ENCODE data around the gene GPR143. TPM values are rescaled to one million over a fixed set of nuclear protein-coding genes. Genes with fewer than 3 reads are reported as not detected.

The GPR143 gene
- total RNA-seq, 1 donor from 2014 or later: 16.8 TPM

DNA sequence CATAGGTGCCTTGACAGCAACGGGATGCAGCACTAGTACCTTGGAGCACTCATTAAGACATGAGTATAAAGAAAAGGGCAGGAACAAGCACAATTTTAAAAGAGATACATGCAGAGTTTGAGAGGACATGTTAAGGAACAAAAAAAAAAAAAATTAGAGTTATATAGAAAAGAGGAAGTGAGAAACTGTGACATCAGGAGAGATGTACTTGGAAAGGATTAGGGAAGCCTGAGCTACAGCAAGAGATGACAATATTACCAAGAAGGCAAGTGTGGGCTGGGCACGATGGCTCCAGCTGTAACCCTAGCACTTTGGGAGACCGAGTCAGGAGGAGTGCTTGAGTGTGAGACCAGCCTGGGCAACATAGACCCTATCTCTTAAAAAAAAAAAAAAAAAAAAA is 37.4 kb downstream of the GPR143 start:
- TF ChIP-seq, protein P1, sequence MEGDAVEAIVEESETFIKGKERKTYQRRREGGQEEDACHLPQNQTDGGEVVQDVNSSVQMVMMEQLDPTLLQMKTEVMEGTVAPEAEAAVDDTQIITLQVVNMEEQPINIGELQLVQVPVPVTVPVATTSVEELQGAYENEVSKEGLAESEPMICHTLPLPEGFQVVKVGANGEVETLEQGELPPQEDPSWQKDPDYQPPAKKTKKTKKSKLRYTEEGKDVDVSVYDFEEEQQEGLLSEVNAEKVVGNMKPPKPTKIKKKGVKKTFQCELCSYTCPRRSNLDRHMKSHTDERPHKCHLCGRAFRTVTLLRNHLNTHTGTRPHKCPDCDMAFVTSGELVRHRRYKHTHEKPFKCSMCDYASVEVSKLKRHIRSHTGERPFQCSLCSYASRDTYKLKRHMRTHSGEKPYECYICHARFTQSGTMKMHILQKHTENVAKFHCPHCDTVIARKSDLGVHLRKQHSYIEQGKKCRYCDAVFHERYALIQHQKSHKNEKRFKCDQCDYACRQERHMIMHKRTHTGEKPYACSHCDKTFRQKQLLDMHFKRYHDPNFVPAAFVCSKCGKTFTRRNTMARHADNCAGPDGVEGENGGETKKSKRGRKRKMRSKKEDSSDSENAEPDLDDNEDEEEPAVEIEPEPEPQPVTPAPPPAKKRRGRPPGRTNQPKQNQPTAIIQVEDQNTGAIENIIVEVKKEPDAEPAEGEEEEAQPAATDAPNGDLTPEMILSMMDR (IDR thresholded peaks at IDR 0.05; ENCODE audit: unreplicated experiment): no peak
- H3K9me3 Mint-ChIP-seq (ENCODE audit: unreplicated experiment): peaks cover 5% of the 10 kb centered on the region
- H3K27me3 Mint-ChIP-seq (ENCODE audit: unreplicated experiment): peaks cover 2% of the 10 kb centered on the region
- H3K4me1 Mint-ChIP-seq (ENCODE audit: unreplicated experiment): no peaks in the 10 kb centered on the region
- H3K4me3 Mint-ChIP-seq (ENCODE audit: unreplicated experiment): peak overlapping the region; percentile 77
- H3K27ac Mint-ChIP-seq (ENCODE audit: unreplicated experiment): no peak overlapping the region
- H3K36me3 Mint-ChIP-seq (ENCODE audit: low read depth, unreplicated experiment): peaks cover 47% of the 10 kb centered on the region
- no peak for DNase-seq (ENCODE audit: low spot score)

DNA sequence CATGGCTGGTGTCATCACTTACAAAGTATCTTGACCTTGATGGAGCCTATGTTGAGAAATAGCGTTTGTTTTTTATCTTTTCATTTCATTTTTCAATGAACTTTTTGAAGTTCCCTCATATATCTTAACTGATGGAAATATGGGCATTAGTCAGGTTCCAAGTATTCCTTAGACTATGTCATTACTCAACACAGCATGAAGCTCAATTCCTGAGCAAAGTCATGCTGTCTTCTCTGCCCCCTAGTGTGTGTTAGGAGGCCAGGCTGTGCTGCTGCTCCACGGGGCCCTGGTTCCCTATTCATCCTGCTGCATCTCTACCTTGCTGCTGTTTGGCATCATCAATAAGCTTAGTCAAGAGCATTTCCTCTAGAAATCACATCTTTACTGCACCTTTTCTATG is 40.9 kb downstream of the GPR143 start:
- no peak for DNase-seq (ENCODE audit: low spot score)
- Mint-ChIP-seq H3K27me3 (ENCODE audit: unreplicated experiment) (peaks cover 6% of the 10 kb centered on the region), H3K36me3 (ENCODE audit: low read depth, unreplicated experiment) (peaks cover 62% of the 10 kb centered on the region), H3K9me3 (ENCODE audit: unreplicated experiment) (peaks cover 5% of the 10 kb centered on the region), H3K4me3 (ENCODE audit: unreplicated experiment) (no peak overlapping the region), H3K27ac (ENCODE audit: unreplicated experiment) (no peak overlapping the region), H3K4me1 (ENCODE audit: unreplicated experiment) (no peaks in the 10 kb centered on the region)
- TF ChIP-seq, protein P1 (IDR thresholded peaks at IDR 0.05; ENCODE audit: unreplicated experiment): no peak

DNA sequence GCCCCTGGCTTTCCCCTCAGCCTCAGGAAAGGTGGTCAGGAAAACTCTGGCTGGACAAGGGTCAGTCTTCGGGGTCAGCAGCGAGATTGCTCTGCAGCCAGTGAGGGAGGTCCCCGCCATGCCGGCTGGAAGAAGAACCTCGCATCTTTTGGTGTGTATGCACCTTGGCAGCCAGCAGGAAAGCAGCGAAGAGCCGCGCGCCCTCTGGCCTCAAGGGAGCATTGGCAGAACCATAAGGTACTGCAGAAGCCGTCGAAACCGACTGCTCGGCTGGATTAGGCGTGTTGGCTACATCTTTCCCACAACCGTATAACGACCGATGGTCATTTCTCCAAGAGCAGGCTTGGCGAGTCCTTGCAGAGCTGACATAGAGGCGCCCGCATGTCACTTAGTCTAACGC is 48.3 kb downstream of the GPR143 start:
- no peak overlapping the region for H3K4me3 Mint-ChIP-seq (ENCODE audit: unreplicated experiment)
- H3K36me3 Mint-ChIP-seq (ENCODE audit: low read depth, unreplicated experiment): peaks cover 46% of the 10 kb centered on the region
- TF ChIP-seq, protein P1 (IDR thresholded peaks at IDR 0.05; ENCODE audit: unreplicated experiment): no peak
- no peak overlapping the region for H3K27ac Mint-ChIP-seq (ENCODE audit: unreplicated experiment)
- H3K9me3 Mint-ChIP-seq (ENCODE audit: unreplicated experiment): no peaks in the 10 kb centered on the region
- DNase-seq (ENCODE audit: low spot score): no peak
- H3K27me3 Mint-ChIP-seq (ENCODE audit: unreplicated experiment): peaks cover 9% of the 10 kb centered on the region
- H3K4me1 Mint-ChIP-seq (ENCODE audit: unreplicated experiment): no peaks in the 10 kb centered on the region

DNA sequence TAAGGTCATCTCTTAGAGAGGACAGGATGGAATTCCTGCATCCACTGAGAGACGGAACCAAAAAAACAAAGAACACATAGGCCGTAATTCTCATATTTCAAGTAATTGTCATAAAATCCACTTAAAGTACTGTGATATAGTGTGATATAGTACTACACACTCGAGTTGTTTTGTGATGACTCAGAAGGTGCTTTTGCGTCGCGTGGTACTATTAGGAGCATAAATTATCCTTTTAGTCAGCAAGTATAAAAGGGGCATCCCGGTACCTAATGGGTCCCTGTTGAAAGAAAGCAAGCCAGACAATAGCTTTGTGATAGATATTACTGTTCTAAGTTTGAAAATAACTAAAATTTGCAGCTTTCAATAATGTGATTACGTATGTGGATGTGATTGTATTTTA is 55.3 kb downstream of the GPR143 start:
- no peak for DNase-seq (ENCODE audit: low spot score)
- H3K4me3 Mint-ChIP-seq (ENCODE audit: unreplicated experiment): no peak overlapping the region
- no peaks in the 10 kb centered on the region for H3K4me1 Mint-ChIP-seq (ENCODE audit: unreplicated experiment)
- H3K36me3 Mint-ChIP-seq (ENCODE audit: low read depth, unreplicated experiment): peaks cover 15% of the 10 kb centered on the region
- no peaks in the 10 kb centered on the region for H3K9me3 Mint-ChIP-seq (ENCODE audit: unreplicated experiment)
- no peak overlapping the region for H3K27ac Mint-ChIP-seq (ENCODE audit: unreplicated experiment)
- no peaks in the 10 kb centered on the region for H3K27me3 Mint-ChIP-seq (ENCODE audit: unreplicated experiment)
- TF ChIP-seq, protein P1 (IDR thresholded peaks at IDR 0.05; ENCODE audit: unreplicated experiment): no peak

DNA sequence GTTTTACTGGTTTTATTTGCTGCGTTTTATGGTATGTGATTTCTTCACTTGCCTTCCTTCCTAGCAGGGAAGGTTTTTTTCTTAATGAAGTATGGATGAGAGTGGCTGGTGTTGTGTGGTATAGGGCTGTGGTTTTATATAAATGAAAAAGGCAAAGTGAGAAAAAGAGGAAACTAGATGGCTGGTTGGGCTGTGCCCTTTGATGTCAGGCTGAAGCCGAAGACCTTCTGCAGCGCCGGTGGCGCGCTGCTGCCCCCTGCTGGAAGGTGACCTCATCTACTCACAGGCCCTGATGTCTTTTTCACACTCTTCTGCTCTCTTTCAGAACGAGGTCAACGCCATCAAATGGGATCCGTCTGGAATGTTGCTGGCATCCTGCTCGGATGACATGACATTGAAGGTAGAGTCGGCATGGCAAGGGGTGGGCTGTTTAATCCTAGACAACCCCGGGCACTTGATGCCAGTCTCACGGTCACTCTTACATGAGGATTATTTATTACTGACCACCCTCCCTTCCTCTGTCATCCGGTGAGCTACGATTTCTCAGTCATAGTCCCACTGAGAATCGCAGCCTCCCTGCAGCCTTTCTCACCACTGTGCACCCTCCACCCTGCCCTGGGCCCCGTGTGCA is 56.6 kb downstream of the GPR143 start:
- H3K36me3 Mint-ChIP-seq (ENCODE audit: low read depth, unreplicated experiment): peaks cover 20% of the 10 kb centered on the region
- TF ChIP-seq, protein P1 (IDR thresholded peaks at IDR 0.05; ENCODE audit: unreplicated experiment): peak; percentile 65
- H3K4me1 Mint-ChIP-seq (ENCODE audit: unreplicated experiment): no peaks in the 10 kb centered on the region
- H3K4me3 Mint-ChIP-seq (ENCODE audit: unreplicated experiment): no peak overlapping the region
- peak; percentile 72 for DNase-seq (ENCODE audit: low spot score)
- no peak overlapping the region for H3K27ac Mint-ChIP-seq (ENCODE audit: unreplicated experiment)
- H3K27me3 Mint-ChIP-seq (ENCODE audit: unreplicated experiment): no peaks in the 10 kb centered on the region
- H3K9me3 Mint-ChIP-seq (ENCODE audit: unreplicated experiment): no peaks in the 10 kb centered on the region
